Measurements from ENCODE around the gene JAKMIP2.

DNA sequence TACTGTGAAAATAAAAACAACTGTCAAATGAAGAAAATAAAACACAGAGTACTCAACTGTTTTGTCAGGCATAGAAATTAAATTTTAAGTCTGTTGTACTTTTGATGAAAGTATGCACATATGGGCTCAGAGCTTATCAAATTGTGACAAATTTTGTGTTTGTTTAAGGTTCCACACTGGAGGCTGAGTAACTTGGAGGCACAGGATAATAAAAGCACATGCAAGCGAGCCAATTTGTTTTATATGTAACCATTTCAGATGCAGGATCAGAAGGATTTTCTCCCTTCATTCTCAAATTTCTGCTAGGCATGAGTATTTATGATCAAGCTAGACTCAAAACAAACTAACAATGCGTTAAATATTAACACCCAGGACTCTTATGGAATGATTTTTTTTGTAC lies 87.8 kb downstream of the JAKMIP2 start:
- TF ChIP-seq, protein P1, sequence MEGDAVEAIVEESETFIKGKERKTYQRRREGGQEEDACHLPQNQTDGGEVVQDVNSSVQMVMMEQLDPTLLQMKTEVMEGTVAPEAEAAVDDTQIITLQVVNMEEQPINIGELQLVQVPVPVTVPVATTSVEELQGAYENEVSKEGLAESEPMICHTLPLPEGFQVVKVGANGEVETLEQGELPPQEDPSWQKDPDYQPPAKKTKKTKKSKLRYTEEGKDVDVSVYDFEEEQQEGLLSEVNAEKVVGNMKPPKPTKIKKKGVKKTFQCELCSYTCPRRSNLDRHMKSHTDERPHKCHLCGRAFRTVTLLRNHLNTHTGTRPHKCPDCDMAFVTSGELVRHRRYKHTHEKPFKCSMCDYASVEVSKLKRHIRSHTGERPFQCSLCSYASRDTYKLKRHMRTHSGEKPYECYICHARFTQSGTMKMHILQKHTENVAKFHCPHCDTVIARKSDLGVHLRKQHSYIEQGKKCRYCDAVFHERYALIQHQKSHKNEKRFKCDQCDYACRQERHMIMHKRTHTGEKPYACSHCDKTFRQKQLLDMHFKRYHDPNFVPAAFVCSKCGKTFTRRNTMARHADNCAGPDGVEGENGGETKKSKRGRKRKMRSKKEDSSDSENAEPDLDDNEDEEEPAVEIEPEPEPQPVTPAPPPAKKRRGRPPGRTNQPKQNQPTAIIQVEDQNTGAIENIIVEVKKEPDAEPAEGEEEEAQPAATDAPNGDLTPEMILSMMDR (IDR thresholded peaks at IDR 0.05) = no peak
- no peak for TF ChIP-seq POLR2A (IDR thresholded peaks at IDR 0.05)

Measured in heart left ventricle (tissue), 13 donors.